IMR-90 (cell line): ENCODE results near the gene PDZRN3. TPM values are rescaled to one million over a fixed set of nuclear protein-coding genes. Genes with fewer than 3 reads are reported as not detected.
A peak's percentile ranks its signal among the peaks of the same experiment; 100 is the strongest.

Experiments used
- ATAC-seq: fragments of 200-7000 bp; cut with Tn5 transposase; 2 replicates; pipeline ENCODE4 v1.9.1; 2020; ENCODE audit warnings: low read depth, mild to moderate bottlenecking, moderate library complexity
- BruUV-seq: library from RNA; stranded (reverse); fragments of 400-500 nt; replicated peaks from 2 replicates; lab custom pipeline; 2021; lab: Mats Ljungman, UMichigan
- CTCF ChIA-PET: fragments of 300-600 bp; formaldehyde crosslinking; extraction: SDS; loops from one replicate; lab custom pipeline; 2021; ENCODE audit warnings: antibody characterized with exemption; lab: Yijun Ruan, JAX
- POLR2A ChIA-PET: fragments of 300-600 bp; sonication (Branson Sonifier 250); formaldehyde crosslinking; loops from one replicate; lab custom pipeline; 2022; ENCODE audit warnings: antibody characterized with exemption; ENCODE audit not compliant: unreplicated experiment; lab: Charles Lee
- DNase-seq: peaks from one replicate; pipeline ENCODE4 v3.0.0; 2013
- H2AFZ ChIP-seq: replicated peaks from 2 replicates; pipeline ENCODE3; 2013; ENCODE audit warnings: low read length, mild to moderate bottlenecking; ENCODE audit not compliant: poor library complexity
- H2AK5ac ChIP-seq: 2 replicates; pipeline ENCODE4 v1.6.1; 2013; ENCODE audit warnings: low read depth, low read length, inconsistent platforms
- H2AK9ac ChIP-seq: replicated peaks from 2 replicates; pipeline ENCODE3; 2013; ENCODE audit warnings: mild to moderate bottlenecking, low read depth, low read length, moderate library complexity; ENCODE audit not compliant: poor library complexity
- H2BK120ac ChIP-seq: 2 replicates; pipeline ENCODE4 v1.6.1; 2013; ENCODE audit warnings: low read depth, low read length, inconsistent platforms
- H2BK15ac ChIP-seq: 3 replicates; pipeline ENCODE4 v1.6.1; 2013; ENCODE audit warnings: low read depth, low read length, inconsistent platforms
- H2BK20ac ChIP-seq: 2 replicates; pipeline ENCODE4 v1.6.1; 2013; ENCODE audit warnings: low read depth, mild to moderate bottlenecking, inconsistent platforms, low read length, moderate library complexity
- H2BK5ac ChIP-seq: 2 replicates; pipeline ENCODE4 v1.6.1; 2013; ENCODE audit warnings: mild to moderate bottlenecking, low read depth, low read length, inconsistent platforms; ENCODE audit not compliant: poor library complexity, severe bottlenecking
- H3K14ac ChIP-seq: replicated peaks from 2 replicates; pipeline ENCODE4 v1.6.1; 2013; ENCODE audit warnings: low read depth, low read length, inconsistent platforms
- H3K18ac ChIP-seq: 2 replicates; pipeline ENCODE4 v1.6.1; 2013; ENCODE audit warnings: low read depth, low read length, control low read depth
- H3K23ac ChIP-seq: 2 replicates; pipeline ENCODE4 v1.6.1; 2013; ENCODE audit warnings: low read depth, low read length, inconsistent platforms
- H3K27ac ChIP-seq: 2 replicates; pipeline ENCODE4 v1.5.1; 2013; ENCODE audit warnings: mild to moderate bottlenecking, control low read depth, low read length; ENCODE audit not compliant: insufficient read depth
- H3K27me3 ChIP-seq: 2 replicates; pipeline ENCODE4 v1.6.1; 2013; ENCODE audit warnings: low read length; ENCODE audit not compliant: control insufficient read depth, insufficient read depth
- H3K36me3 ChIP-seq: 2 replicates; pipeline ENCODE4 v1.6.1; 2013; ENCODE audit warnings: low read length, mixed read lengths; ENCODE audit not compliant: control insufficient read depth, insufficient read depth
- H3K4ac ChIP-seq: 2 replicates; pipeline ENCODE4 v1.6.1; 2013; ENCODE audit warnings: low read depth, low read length, inconsistent platforms
- H3K4me1 ChIP-seq: 2 replicates; pipeline ENCODE4 v1.6.1; 2013; ENCODE audit warnings: low read length, mixed read lengths; ENCODE audit not compliant: control insufficient read depth, insufficient read depth
- H3K4me2 ChIP-seq: 2 replicates; pipeline ENCODE4 v1.6.1; 2013; ENCODE audit warnings: low read depth, mild to moderate bottlenecking, control low read depth, low read length, moderate library complexity
- H3K4me3 ChIP-seq: 2 replicates; pipeline ENCODE4 v1.5.1; 2013; ENCODE audit warnings: low read depth, mild to moderate bottlenecking, control low read depth, low read length, moderate library complexity; ENCODE audit not compliant: insufficient read depth
- H3K56ac ChIP-seq: 2 replicates; pipeline ENCODE4 v1.6.1; 2013; ENCODE audit warnings: low read length, inconsistent platforms; ENCODE audit not compliant: insufficient read depth; ENCODE audit errors: extremely low read depth
- H3K79me1 ChIP-seq, 2 experiments: 2 replicates each; pipeline ENCODE4 v1.6.1; 2013; ENCODE audit warnings: low read length in 2 of 2, inconsistent platforms in 1 of 2, low read depth in 1 of 2
- H3K9ac ChIP-seq: 2 replicates; pipeline ENCODE4 v1.6.1; 2013; ENCODE audit warnings: low read depth, low read length, control low read depth
- H3K9me1 ChIP-seq: 2 replicates; pipeline ENCODE4 v1.6.1; 2013; ENCODE audit warnings: low read length, inconsistent platforms; ENCODE audit not compliant: insufficient read depth
- H3K9me3 ChIP-seq: 2 replicates; pipeline ENCODE4 v1.6.1; 2013; ENCODE audit warnings: low read length; ENCODE audit not compliant: control insufficient read depth, insufficient read depth
- H4K20me1 ChIP-seq: 2 replicates; pipeline ENCODE4 v1.6.1; 2013; ENCODE audit warnings: low read length, inconsistent platforms; ENCODE audit not compliant: insufficient read depth
- H4K5ac ChIP-seq: 2 replicates; pipeline ENCODE4 v1.6.1; 2013; ENCODE audit warnings: mild to moderate bottlenecking, low read depth, low read length, control low read depth
- H4K8ac ChIP-seq, 2 experiments: 2 replicates each; pipeline ENCODE4 v1.6.1; 2013; ENCODE audit warnings: low read depth in 2 of 2, low read length in 2 of 2, control low read depth in 1 of 2, inconsistent platforms in 1 of 2
- H4K91ac ChIP-seq: 2 replicates; pipeline ENCODE4 v1.6.1; 2013; ENCODE audit warnings: low read depth, low read length, inconsistent platforms; ENCODE audit not compliant: insufficient read depth
- BHLHE40 ChIP-seq: fragments of 150-350 bp; IDR thresholded peaks from 2 replicates; pipeline ENCODE4 v1.6.1; 2016; ENCODE audit warnings: mild to moderate bottlenecking, low read depth, low read length
- MXI1 ChIP-seq: IDR thresholded peaks from 2 replicates; pipeline ENCODE4 v1.6.1; 2012; ENCODE audit warnings: low read depth, mild to moderate bottlenecking, low read length, moderate library complexity, borderline replicate concordance
- WGBS, 2 experiments: methylation state at CpG; one replicate each; pipeline versions ENCODE4 v1.1.5 to v1.1.7; 2013; ENCODE audit warnings: missing lambda C conversion rate in 2 of 2; ENCODE audit not compliant: insufficient read length in 1 of 2; ENCODE audit errors: extremely low coverage in 2 of 2; 5-methylcytosine and 5-hydroxymethylcytosine counted together
- dilution Hi-C: fragments of 300-500 bp; cut with HindIII; formaldehyde crosslinking; loops from one replicate; pipeline ENCODE4 v1.14.3; 2018; ENCODE audit warnings: low sequenced_read_pairs; ENCODE audit not compliant: unreplicated experiment
- in situ Hi-C: fragments of 300-500 bp; cut with MboI; formaldehyde crosslinking; loops from 3 replicates; pipeline ENCODE4 v1.14.3; 2019; ENCODE audit warnings: low sequenced_read_pairs, inconsistent platforms, mixed read lengths
- intact Hi-C: fragments of 100-400 bp; cut with micrococcal nuclease; formaldehyde crosslinking; loops from 2 replicates; pipeline ENCODE4 v1.10.0; 2022
- polyA plus RNA-seq, 3 experiments: library from polyadenylated mRNA; depleted of rRNA; stranded (reverse); fragments of >200 nt; gene quantifications; 2 replicates each; pipeline ENCODE4 v1.2.3, GENCODE V29; 2012; ENCODE audit warnings: low replicate concordance in 1 of 3
- total RNA-seq: library from RNA; depleted of rRNA; stranded (reverse); fragments of >200 nt; gene quantifications from 2 replicates; pipeline ENCODE4 v1.2.3, GENCODE V29; 2012
- TF ChIP-seq, protein P1 (sequence below): conservative IDR thresholded peaks from 2 replicates; pipeline ENCODE4 v1.5.1; 2012; ENCODE audit warnings: mild to moderate bottlenecking, low read depth, low read length, improper control_type of control experiment

Gene PDZRN3
- total and polyA plus RNA-seq, 2 of the 4 experiments (the other 2 are of a cell fraction), result 9.4 to 17.0 TPM

DNA sequence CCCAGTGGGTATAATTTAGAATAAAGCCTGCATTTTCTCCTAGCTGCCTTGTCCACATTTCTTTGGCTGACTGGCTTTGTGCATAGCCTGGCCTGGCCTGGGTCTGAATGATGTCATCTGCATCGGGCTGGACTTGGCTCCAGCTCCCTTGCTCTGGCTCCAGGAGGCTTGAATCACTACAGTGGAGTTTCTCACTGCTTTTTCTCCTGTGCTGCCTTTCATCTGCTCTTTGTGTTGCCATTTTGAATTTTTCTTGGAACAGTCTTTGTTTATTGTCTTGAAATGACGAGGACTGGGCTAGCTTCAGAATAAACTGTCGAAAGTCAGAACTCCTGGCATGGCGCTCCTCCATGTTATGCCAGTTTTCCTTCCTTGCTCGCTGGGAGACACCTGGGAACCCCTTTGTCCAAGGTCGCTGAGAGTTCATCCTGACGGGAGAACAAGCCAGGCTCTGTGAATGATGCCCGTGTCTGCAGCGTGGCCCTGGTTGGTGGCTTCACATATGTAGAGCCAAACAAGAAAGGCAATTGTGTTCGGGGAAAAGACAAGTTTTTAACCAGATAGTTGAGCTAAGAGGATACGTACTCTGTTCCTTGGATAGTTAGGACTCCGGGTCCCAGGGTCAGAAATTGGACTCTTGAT lies 258.9 kb downstream of the PDZRN3 start:
- Histone ChIP-seq H4K5ac (no peak overlapping the region), H3K4ac (no peak overlapping the region), H3K4me1 (no peaks in the 10 kb centered on the region), H2BK5ac (no peak overlapping the region), H3K4me3 (no peak overlapping the region), H2AK5ac (no peak overlapping the region), H3K14ac (no peak overlapping the region), H3K36me3 (no peaks in the 10 kb centered on the region), H4K91ac (no peak overlapping the region), H2AFZ (no peak overlapping the region), H2BK120ac (no peak overlapping the region), H4K8ac (no peak overlapping the region), H3K4me2 (no peak overlapping the region), H3K27ac (no peak overlapping the region), H2BK15ac (no peak overlapping the region), H3K9me3 (no peaks in the 10 kb centered on the region), H4K20me1 (no peaks in the 10 kb centered on the region), H2BK20ac (no peak overlapping the region), H2AK9ac (no peak overlapping the region), H3K79me1 (no peaks in the 10 kb centered on the region), H3K9ac (no peak overlapping the region), H3K18ac (no peak overlapping the region), H3K9me1 (no peaks in the 10 kb centered on the region), H3K23ac (no peak overlapping the region), H3K56ac (no peak overlapping the region), H3K27me3 (no peaks in the 10 kb centered on the region)
- 57% methylated on average over 9 of the region's 12 CpGs; no CpG with 5 or more reads in 1 of the 2 experiments for WGBS, 2 experiments
- DNase-seq (peak; percentile 71), ATAC-seq (peak; percentile 98)
- ChIA-PET CTCF (no interaction called here), POLR2A (no interaction called here)
- no TSS peak for BruUV-seq
- intact Hi-C loops (no loop called here), in situ Hi-C loops (loop anchor here (25.0 kb wide), 1 partner anchor 104 kb away; no protein-coding TSS in a partner anchor), dilution Hi-C loops (no loop called here)
- no peak for TF ChIP-seq BHLHE40
- TF ChIP-seq MXI1, result no peak
- TF ChIP-seq, protein P1, sequence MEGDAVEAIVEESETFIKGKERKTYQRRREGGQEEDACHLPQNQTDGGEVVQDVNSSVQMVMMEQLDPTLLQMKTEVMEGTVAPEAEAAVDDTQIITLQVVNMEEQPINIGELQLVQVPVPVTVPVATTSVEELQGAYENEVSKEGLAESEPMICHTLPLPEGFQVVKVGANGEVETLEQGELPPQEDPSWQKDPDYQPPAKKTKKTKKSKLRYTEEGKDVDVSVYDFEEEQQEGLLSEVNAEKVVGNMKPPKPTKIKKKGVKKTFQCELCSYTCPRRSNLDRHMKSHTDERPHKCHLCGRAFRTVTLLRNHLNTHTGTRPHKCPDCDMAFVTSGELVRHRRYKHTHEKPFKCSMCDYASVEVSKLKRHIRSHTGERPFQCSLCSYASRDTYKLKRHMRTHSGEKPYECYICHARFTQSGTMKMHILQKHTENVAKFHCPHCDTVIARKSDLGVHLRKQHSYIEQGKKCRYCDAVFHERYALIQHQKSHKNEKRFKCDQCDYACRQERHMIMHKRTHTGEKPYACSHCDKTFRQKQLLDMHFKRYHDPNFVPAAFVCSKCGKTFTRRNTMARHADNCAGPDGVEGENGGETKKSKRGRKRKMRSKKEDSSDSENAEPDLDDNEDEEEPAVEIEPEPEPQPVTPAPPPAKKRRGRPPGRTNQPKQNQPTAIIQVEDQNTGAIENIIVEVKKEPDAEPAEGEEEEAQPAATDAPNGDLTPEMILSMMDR, result no peak
